Natural killer cell (primary cell): ENCODE measurements around the gene IQSEC1. TPM values are rescaled to one million over a fixed set of nuclear protein-coding genes. Genes with fewer than 3 reads are reported as not detected.

ENCODE experiments used
- ATAC-seq, 3 donors: fragments of 150-1000 bp in 2 of 3; fragments of 200-7000 bp in 1 of 3; cut with Tn5 transposase; 1 replicate in 1 of 3; 2 replicates in 2 of 3; pipeline ENCODE4 v1.10.0; 2021; ENCODE audit warnings: mild to moderate bottlenecking in 2 of 3, moderate library complexity in 2 of 3
- DNase-seq, 2 donors: peaks; one replicate each; pipeline versions ENCODE4 v3.0.0 to v3.0.0-alpha.2; 2013 to 2021; ENCODE audit warnings: mixed read lengths in 1 of 2
- H3K27ac ChIP-seq: one replicate; pipeline ENCODE4 v1.5.1; 2013; ENCODE audit warnings: mild to moderate bottlenecking, low read length
- H3K27me3 ChIP-seq: one replicate; pipeline ENCODE4 v1.6.1; 2013; ENCODE audit warnings: low read length; ENCODE audit not compliant: control insufficient read depth, insufficient read depth
- H3K36me3 ChIP-seq: one replicate; pipeline ENCODE4 v1.6.1; 2013; ENCODE audit warnings: low read length; ENCODE audit not compliant: control insufficient read depth, insufficient read depth
- H3K4me1 ChIP-seq: one replicate; pipeline ENCODE4 v1.6.1; 2013; ENCODE audit warnings: low read length; ENCODE audit not compliant: control insufficient read depth, insufficient read depth
- H3K4me3 ChIP-seq: one replicate; pipeline ENCODE4 v1.5.1; 2013; ENCODE audit warnings: low read length
- H3K9me3 ChIP-seq: one replicate; pipeline ENCODE4 v1.6.1; 2013; ENCODE audit warnings: low read length; ENCODE audit not compliant: control insufficient read depth, insufficient read depth
- H3K27ac Mint-ChIP-seq, 2 donors: one replicate each; pipeline ENCODE4 v1.8.0; 2022; ENCODE audit warnings: mild to moderate bottlenecking in 2 of 2, mixed read lengths in 2 of 2, moderate library complexity in 1 of 2
- H3K27me3 Mint-ChIP-seq, 2 donors: one replicate each; pipeline ENCODE4 v1.8.0; 2022; ENCODE audit warnings: low read depth in 2 of 2, mixed read lengths in 2 of 2
- H3K36me3 Mint-ChIP-seq: one replicate; pipeline ENCODE4 v1.8.0; 2022; ENCODE audit warnings: mixed read lengths
- H3K4me1 Mint-ChIP-seq, 2 donors: one replicate each; pipeline ENCODE4 v1.8.0; 2022; ENCODE audit warnings: mixed read lengths in 2 of 2
- H3K4me3 Mint-ChIP-seq: one replicate; pipeline ENCODE4 v1.8.0; 2022; ENCODE audit warnings: mild to moderate bottlenecking, moderate library complexity, mixed read lengths
- H3K9me3 Mint-ChIP-seq, 2 donors: one replicate each; pipeline ENCODE4 v1.8.0; 2022; ENCODE audit warnings: mixed read lengths in 2 of 2
- WGBS: methylation state at CpG from one replicate; pipeline ENCODE4 v1.1.7; 2013; ENCODE audit warnings: missing lambda C conversion rate; ENCODE audit not compliant: insufficient coverage; 5-methylcytosine and 5-hydroxymethylcytosine counted together
- intact Hi-C: fragments of 100-400 bp; cut with micrococcal nuclease; formaldehyde crosslinking; loops from one replicate; pipeline ENCODE4 v1.14.2; 2022
- total RNA-seq, 4 donors: library from RNA; stranded (reverse); fragments of 120-200 nt in 1 of 4; gene quantifications; one replicate each; pipeline versions ENCODE4 v1.2.3 to v1.2.4, GENCODE V29; 2013 to 2022
- TF ChIP-seq, protein P1 (sequence below): fragments of 200-600 bp; IDR thresholded peaks from one replicate; pipeline ENCODE4 v1.8.0; 2022; ENCODE audit warnings: antibody characterized with exemption

The IQSEC1 gene
- total RNA-seq, 3 donors from 2014 or later (not counting 1 experiment from before 2014, with no cell fraction given): 124 to 189 (median 138) TPM

DNA sequence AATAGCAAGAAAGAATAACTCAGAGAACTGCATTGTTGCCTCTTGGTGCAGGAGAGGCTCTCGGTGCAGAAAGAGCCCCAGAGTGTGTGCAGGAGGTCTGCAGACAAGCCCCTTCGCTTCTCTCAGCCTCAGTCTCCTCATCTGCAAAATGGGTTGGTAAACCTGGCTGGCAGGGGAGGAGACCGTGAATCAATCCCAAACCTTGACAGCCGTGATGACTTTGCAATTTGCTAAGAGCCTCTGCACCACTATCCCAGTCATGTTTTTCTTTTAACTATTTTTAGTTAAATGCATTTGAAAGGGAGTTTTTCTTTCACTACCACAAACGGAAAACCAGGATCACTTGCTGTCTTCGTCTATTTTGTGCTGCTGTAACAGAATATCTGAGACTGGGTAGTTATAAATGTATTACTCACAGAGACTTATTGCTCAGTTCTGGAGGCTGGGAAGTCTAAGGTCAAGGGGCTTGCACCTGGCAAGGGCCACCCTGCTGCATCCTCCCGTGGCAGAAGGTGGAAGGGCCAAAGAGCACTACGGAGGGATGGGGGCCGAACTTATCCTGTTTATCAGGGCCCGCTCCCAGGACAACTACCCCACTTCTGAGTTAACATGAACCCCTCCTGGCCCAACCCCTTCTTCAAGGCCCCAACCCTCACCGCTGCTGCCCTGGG, 14.2 kb upstream of the IQSEC1 start:
- Mint-ChIP-seq H3K4me1 (peaks cover 10 to 27% of the 10 kb centered on the region in 2 donors), H3K27me3 (no peaks in the 10 kb centered on the region), H3K36me3 (no peaks in the 10 kb centered on the region), H3K4me3 (no peak overlapping the region), H3K9me3 (no peaks in the 10 kb centered on the region), H3K27ac (peak overlapping the region; percentile 31 to 70)
- Histone ChIP-seq H3K27ac (peak overlapping the region; percentile 64), H3K9me3 (no peaks in the 10 kb centered on the region), H3K4me1 (peaks cover 48% of the 10 kb centered on the region), H3K27me3 (no peaks in the 10 kb centered on the region), H3K4me3 (no peak overlapping the region), H3K36me3 (no peaks in the 10 kb centered on the region)
- intact Hi-C loops: no loop called here
- no peak for DNase-seq
- no peak for ATAC-seq
- WGBS: 62% methylated on average over 8 of the region's 11 CpGs
- TF ChIP-seq, protein P1, sequence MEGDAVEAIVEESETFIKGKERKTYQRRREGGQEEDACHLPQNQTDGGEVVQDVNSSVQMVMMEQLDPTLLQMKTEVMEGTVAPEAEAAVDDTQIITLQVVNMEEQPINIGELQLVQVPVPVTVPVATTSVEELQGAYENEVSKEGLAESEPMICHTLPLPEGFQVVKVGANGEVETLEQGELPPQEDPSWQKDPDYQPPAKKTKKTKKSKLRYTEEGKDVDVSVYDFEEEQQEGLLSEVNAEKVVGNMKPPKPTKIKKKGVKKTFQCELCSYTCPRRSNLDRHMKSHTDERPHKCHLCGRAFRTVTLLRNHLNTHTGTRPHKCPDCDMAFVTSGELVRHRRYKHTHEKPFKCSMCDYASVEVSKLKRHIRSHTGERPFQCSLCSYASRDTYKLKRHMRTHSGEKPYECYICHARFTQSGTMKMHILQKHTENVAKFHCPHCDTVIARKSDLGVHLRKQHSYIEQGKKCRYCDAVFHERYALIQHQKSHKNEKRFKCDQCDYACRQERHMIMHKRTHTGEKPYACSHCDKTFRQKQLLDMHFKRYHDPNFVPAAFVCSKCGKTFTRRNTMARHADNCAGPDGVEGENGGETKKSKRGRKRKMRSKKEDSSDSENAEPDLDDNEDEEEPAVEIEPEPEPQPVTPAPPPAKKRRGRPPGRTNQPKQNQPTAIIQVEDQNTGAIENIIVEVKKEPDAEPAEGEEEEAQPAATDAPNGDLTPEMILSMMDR: no peak

DNA sequence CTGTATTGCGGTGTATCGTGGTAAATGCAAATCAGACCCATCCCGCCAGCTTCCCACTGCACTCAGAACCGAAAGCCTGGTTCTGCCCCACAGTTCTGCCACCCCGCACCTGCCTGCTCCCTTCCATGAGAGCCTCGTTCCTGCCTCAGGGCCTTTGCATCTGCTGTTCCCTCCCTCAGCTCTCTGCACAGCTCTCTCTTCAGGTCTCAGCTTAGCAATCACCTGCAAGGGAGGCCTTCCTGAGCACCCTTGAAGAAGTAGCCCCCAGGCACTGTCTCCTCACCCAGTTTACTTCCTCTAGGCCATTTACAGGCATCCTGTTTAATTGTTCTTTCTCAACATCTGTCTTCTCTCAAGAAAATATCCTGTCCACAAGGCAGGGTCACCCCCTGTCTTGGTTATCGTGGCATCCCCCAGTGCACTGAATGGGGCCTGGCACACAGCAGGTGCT, 13.3 kb upstream of the IQSEC1 start:
- no peaks in the 10 kb centered on the region for H3K36me3 ChIP-seq
- Mint-ChIP-seq H3K9me3 (no peaks in the 10 kb centered on the region), H3K36me3 (no peaks in the 10 kb centered on the region), H3K4me1 (peaks cover 10 to 21% of the 10 kb centered on the region in 2 donors), H3K27ac (peak overlapping the region; percentile 31 to 70), H3K27me3 (no peaks in the 10 kb centered on the region), H3K4me3 (no peak overlapping the region)
- H3K27ac ChIP-seq: peak overlapping the region; percentile 64
- ATAC-seq: no peak
- TF ChIP-seq, protein P1: no peak
- no peaks in the 10 kb centered on the region for H3K27me3 ChIP-seq
- 62% methylated on average over 7 of the region's 7 CpGs for WGBS
- no peak for DNase-seq
- peaks cover 43% of the 10 kb centered on the region for H3K4me1 ChIP-seq
- H3K4me3 ChIP-seq: no peak overlapping the region
- intact Hi-C loops: no loop called here
- no peaks in the 10 kb centered on the region for H3K9me3 ChIP-seq

DNA sequence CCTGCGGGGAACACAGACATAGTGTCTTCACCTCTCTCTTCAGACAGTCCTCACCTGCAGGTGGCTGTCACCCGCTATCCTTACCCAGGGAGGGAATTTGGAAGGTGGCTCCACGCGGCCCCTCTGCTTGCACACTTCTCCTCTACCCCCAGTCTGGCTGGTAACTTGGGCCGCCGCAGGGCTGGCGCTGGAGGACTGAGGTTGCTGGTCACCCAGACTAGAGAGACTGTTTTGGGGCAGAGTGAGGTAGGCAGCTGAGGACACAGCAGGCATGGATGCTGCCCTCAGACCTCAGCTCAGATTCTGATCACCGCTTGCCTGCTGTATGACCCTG, 12.6 kb upstream of the IQSEC1 start:
- H3K4me1 Mint-ChIP-seq: peaks cover 10 to 21% of the 10 kb centered on the region in 2 donors
- H3K27ac ChIP-seq: no peak overlapping the region
- peaks cover 43% of the 10 kb centered on the region for H3K4me1 ChIP-seq
- H3K9me3 Mint-ChIP-seq: no peaks in the 10 kb centered on the region
- H3K4me3 ChIP-seq: no peak overlapping the region
- WGBS: 97% methylated on average over 6 of the region's 8 CpGs
- intact Hi-C loops: no loop called here
- no peaks in the 10 kb centered on the region for H3K27me3 Mint-ChIP-seq
- no peaks in the 10 kb centered on the region for H3K27me3 ChIP-seq
- TF ChIP-seq, protein P1: no peak
- H3K36me3 Mint-ChIP-seq: no peaks in the 10 kb centered on the region
- no peak overlapping the region for H3K4me3 Mint-ChIP-seq
- no peak overlapping the region for H3K27ac Mint-ChIP-seq
- H3K36me3 ChIP-seq: no peaks in the 10 kb centered on the region
- no peaks in the 10 kb centered on the region for H3K9me3 ChIP-seq
- no peak for DNase-seq
- ATAC-seq: no peak
